ENCODE measurements around the gene EVPLL. TPM values are rescaled to one million over a fixed set of nuclear protein-coding genes. Genes with fewer than 3 reads are reported as not detected.
A peak's percentile ranks its signal among the peaks of the same experiment; 100 is the strongest.
"Not testable (repeated sequence)": the region's sequence is repeated elsewhere in the genome, so short reads cannot be mapped to it uniquely, and the experiment has no call there.

EVPLL gene
- total and polyA plus RNA-seq, 9 donors = 0.23 to 0.25 TPM; not detected in 7

DNA sequence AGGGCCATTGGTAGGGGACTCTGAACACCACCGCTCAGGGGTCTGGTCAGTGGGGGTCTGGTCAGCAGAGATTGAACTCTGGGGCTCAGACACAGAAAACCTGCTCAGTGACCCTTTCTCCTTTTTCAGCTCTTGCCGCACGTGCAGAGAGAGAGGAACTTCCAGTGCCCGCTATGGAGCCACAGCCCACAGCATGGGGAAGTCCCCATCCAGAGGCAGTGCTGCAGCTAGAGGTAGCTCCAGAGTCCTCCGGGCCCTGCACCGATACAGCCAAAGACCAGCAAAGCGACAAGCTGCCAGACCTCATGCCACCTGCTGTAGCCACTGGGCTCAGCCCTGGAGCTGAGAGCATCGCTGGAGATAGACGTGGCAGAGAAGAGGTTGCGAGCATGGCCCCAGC lies 11.2 kb downstream of the EVPLL start:
- not testable (repeated sequence) for H3K36me3 ChIP-seq (ENCODE audit: control insufficient read depth, insufficient read depth, low read length); H3K27ac ChIP-seq (ENCODE audit: low read length); H3K4me3 ChIP-seq (ENCODE audit: low read length); DNase-seq; H3K9me3 ChIP-seq (replicated peaks; ENCODE audit: control insufficient read depth, low read depth, low read length); H3K27me3 ChIP-seq (ENCODE audit: control insufficient read depth, insufficient read depth, low read length); H3K4me1 ChIP-seq (ENCODE audit: control insufficient read depth, insufficient read depth, low read length)
- no CpG with 5 or more reads among the region's 10 CpGs for WGBS (ENCODE audit: insufficient coverage)

- H3K4me1 ChIP-seq (ENCODE audit: control insufficient read depth, insufficient read depth, low read length); DNase-seq; H3K9me3 ChIP-seq (replicated peaks; ENCODE audit: control insufficient read depth, low read depth, low read length); H3K36me3 ChIP-seq (ENCODE audit: control insufficient read depth, insufficient read depth, low read length); H3K4me3 ChIP-seq (ENCODE audit: low read length); H3K27me3 ChIP-seq (ENCODE audit: control insufficient read depth, insufficient read depth, low read length); H3K27ac ChIP-seq (ENCODE audit: low read length): not testable (repeated sequence)
- WGBS (ENCODE audit: insufficient coverage) = no CpG with 5 or more reads among the region's 7 CpGs
Observed at GRCh38 chr17:18401872-18402590, 24.5 kb downstream of the EVPLL start.

GRCh38 chr17:18403166-18403565 lies 25.6 kb downstream of the EVPLL start:
- H3K27me3 ChIP-seq (ENCODE audit: control insufficient read depth, insufficient read depth, low read length); H3K4me1 ChIP-seq (ENCODE audit: control insufficient read depth, insufficient read depth, low read length); H3K36me3 ChIP-seq (ENCODE audit: control insufficient read depth, insufficient read depth, low read length); H3K27ac ChIP-seq (ENCODE audit: low read length); DNase-seq; H3K4me3 ChIP-seq (ENCODE audit: low read length); H3K9me3 ChIP-seq (replicated peaks; ENCODE audit: control insufficient read depth, low read depth, low read length): not testable (repeated sequence)
- WGBS (ENCODE audit: insufficient coverage) = no CpG with 5 or more reads among the region's 5 CpGs

GRCh38 chr17:18403604-18404003 lies 26.0 kb downstream of the EVPLL start:
- not testable (repeated sequence) for DNase-seq
- WGBS (ENCODE audit: insufficient coverage) = no CpG with 5 or more reads among the region's 5 CpGs

GRCh38 chr17:18408906-18409305 lies 31.3 kb downstream of the EVPLL start:
- no CpG with 5 or more reads among the region's 3 CpGs for WGBS (ENCODE audit: insufficient coverage)
- H3K4me3 ChIP-seq (ENCODE audit: low read length); H3K36me3 ChIP-seq (ENCODE audit: control insufficient read depth, insufficient read depth, low read length); H3K27me3 ChIP-seq (ENCODE audit: control insufficient read depth, insufficient read depth, low read length); H3K4me1 ChIP-seq (ENCODE audit: control insufficient read depth, insufficient read depth, low read length); H3K9me3 ChIP-seq (replicated peaks; ENCODE audit: control insufficient read depth, low read depth, low read length); H3K27ac ChIP-seq (ENCODE audit: low read length): not testable (repeated sequence)
- peak; percentile 3 for DNase-seq

More at GRCh38 chr17:18403604-18404003, 26.0 kb downstream of the EVPLL start:
- H3K9me3 ChIP-seq (replicated peaks; ENCODE audit: control insufficient read depth, low read depth, low read length); H3K36me3 ChIP-seq (ENCODE audit: control insufficient read depth, insufficient read depth, low read length); H3K4me1 ChIP-seq (ENCODE audit: control insufficient read depth, insufficient read depth, low read length); H3K27me3 ChIP-seq (ENCODE audit: control insufficient read depth, insufficient read depth, low read length); H3K27ac ChIP-seq (ENCODE audit: low read length); H3K4me3 ChIP-seq (ENCODE audit: low read length): not testable (repeated sequence)

- H3K27ac ChIP-seq (ENCODE audit: low read length); H3K27me3 ChIP-seq (ENCODE audit: control insufficient read depth, insufficient read depth, low read length); H3K9me3 ChIP-seq (replicated peaks; ENCODE audit: control insufficient read depth, low read depth, low read length); DNase-seq; H3K36me3 ChIP-seq (ENCODE audit: control insufficient read depth, insufficient read depth, low read length); H3K4me1 ChIP-seq (ENCODE audit: control insufficient read depth, insufficient read depth, low read length); H3K4me3 ChIP-seq (ENCODE audit: low read length): not testable (repeated sequence)
- WGBS (ENCODE audit: insufficient coverage) = no CpG with 5 or more reads among the region's 6 CpGs
Observed at GRCh38 chr17:18409321-18409720, 31.7 kb downstream of the EVPLL start.

- under 1% methylated on average over 8 of the region's 11 CpGs for WGBS (ENCODE audit: insufficient coverage)
- not testable (repeated sequence) for H3K36me3 ChIP-seq (ENCODE audit: control insufficient read depth, insufficient read depth, low read length); H3K9me3 ChIP-seq (replicated peaks; ENCODE audit: control insufficient read depth, low read depth, low read length); H3K27me3 ChIP-seq (ENCODE audit: control insufficient read depth, insufficient read depth, low read length); H3K4me1 ChIP-seq (ENCODE audit: control insufficient read depth, insufficient read depth, low read length)
- Histone ChIP-seq H3K27ac (ENCODE audit: low read length) (peak overlapping the region; percentile 65), H3K4me3 (ENCODE audit: low read length) (peak overlapping the region; percentile 32)
- DNase-seq = peak; percentile 68
Observed at GRCh38 chr17:18410736-18411135, 33.2 kb downstream of the EVPLL start.

GRCh38 chr17:18411377-18411864 lies 33.8 kb downstream of the EVPLL start:
- not testable (repeated sequence) for H3K27me3 ChIP-seq (ENCODE audit: control insufficient read depth, insufficient read depth, low read length); H3K36me3 ChIP-seq (ENCODE audit: control insufficient read depth, insufficient read depth, low read length); H3K9me3 ChIP-seq (replicated peaks; ENCODE audit: control insufficient read depth, low read depth, low read length); H3K4me1 ChIP-seq (ENCODE audit: control insufficient read depth, insufficient read depth, low read length)
- Histone ChIP-seq H3K27ac (ENCODE audit: low read length) (peak overlapping the region; percentile 84), H3K4me3 (ENCODE audit: low read length) (peak overlapping the region; percentile 42)
- DNase-seq = peak; percentile 95
- WGBS (ENCODE audit: insufficient coverage) = 0% methylated on average over 20 of the region's 25 CpGs

DNA sequence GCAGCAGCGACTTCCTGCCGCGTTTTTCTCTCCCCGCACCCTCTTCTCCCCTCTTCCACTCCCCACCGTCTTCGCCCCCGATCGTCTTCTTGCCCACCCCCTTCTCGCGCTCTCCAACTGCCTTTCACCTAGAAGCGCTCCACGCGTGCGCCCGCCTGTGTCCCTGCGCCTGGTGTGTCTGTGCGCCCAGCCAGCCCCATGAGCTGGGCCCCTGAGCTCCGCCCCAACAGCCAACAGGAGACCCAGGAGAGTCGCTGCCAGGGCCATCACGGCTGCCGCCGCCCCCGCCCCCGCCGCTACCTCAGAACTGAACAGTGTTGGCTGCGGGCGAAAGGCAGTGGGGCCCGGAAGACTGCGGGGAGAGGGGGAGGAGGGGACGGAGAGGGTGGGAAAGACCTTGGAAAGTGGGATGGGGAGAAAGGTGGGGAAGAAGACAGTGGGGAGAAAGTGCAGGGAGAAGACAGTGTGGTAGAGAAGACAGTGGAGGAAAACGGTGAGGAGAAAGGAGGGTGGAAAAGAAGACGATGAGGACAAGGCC lies 34.5 kb downstream of the EVPLL start:
- not testable (repeated sequence) for H3K27ac ChIP-seq (ENCODE audit: low read length); H3K4me1 ChIP-seq (ENCODE audit: control insufficient read depth, insufficient read depth, low read length); DNase-seq; H3K36me3 ChIP-seq (ENCODE audit: control insufficient read depth, insufficient read depth, low read length); H3K9me3 ChIP-seq (replicated peaks; ENCODE audit: control insufficient read depth, low read depth, low read length); H3K27me3 ChIP-seq (ENCODE audit: control insufficient read depth, insufficient read depth, low read length); H3K4me3 ChIP-seq (ENCODE audit: low read length)
- no CpG with 5 or more reads among the region's 32 CpGs for WGBS (ENCODE audit: insufficient coverage)

DNA sequence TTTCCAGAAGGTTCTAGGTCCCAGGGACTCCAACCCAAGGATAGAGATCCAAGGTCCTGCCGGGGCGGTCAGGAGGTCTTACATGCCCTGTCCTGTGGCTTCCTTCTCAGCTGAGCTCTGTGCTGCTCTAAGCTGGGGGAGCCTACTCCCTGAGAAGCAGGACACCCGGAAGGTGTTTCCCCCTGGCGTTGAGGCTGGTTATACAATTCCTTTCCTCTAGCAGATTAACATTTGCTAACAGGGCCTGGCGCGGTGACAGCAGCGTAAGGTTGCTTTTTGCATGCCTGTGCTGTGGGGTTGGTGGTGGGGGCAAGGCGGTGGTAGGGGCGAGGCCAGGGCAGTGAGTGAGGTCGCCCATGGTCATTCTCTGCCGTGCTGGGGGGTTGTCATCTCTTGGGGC lies 43.9 kb downstream of the EVPLL start:
- H3K4me1 ChIP-seq (ENCODE audit: control insufficient read depth, insufficient read depth, low read length); DNase-seq; H3K4me3 ChIP-seq (ENCODE audit: low read length); H3K9me3 ChIP-seq (replicated peaks; ENCODE audit: control insufficient read depth, low read depth, low read length); H3K36me3 ChIP-seq (ENCODE audit: control insufficient read depth, insufficient read depth, low read length); H3K27ac ChIP-seq (ENCODE audit: low read length); H3K27me3 ChIP-seq (ENCODE audit: control insufficient read depth, insufficient read depth, low read length): not testable (repeated sequence)
- WGBS (ENCODE audit: insufficient coverage) = 90% methylated on average over 2 of the region's 11 CpGs
